GM23338 (cell line): ENCODE measurements around the gene ENOX1.

Source experiments
- CREB1 ChIP-seq: fragments of 250-450 bp; sonication (Bioruptor Pico); IDR thresholded peaks from 2 replicates; pipeline ENCODE4 v1.5.0; 2020; ENCODE audit warnings: low read depth, mild to moderate bottlenecking, moderate library complexity
- CTCF ChIP-seq, 2 experiments: fragments of 200-600 bp in 1 of 2; sonication (generic) in 1 of 2; conservative IDR thresholded peaks; 2 replicates each; pipeline versions ENCODE4 v1.5.1 to v1.6.1; 2016 to 2017; ENCODE audit warnings: antibody characterized with exemption in 2 of 2, low read depth in 2 of 2, mild to moderate bottlenecking in 2 of 2, moderate library complexity in 1 of 2
- ETS1 ChIP-seq: IDR thresholded peaks from 2 replicates; pipeline ENCODE4 v1.6.1; 2016; ENCODE audit warnings: antibody characterized with exemption
- EZH2 ChIP-seq: fragments of 200-600 bp; sonication (generic); IDR thresholded peaks from one replicate; pipeline ENCODE4 v1.8.0; 2017; ENCODE audit warnings: antibody characterized with exemption, mild to moderate bottlenecking, low read depth; ENCODE audit not compliant: unreplicated experiment
- EZH2phosphoT487 ChIP-seq: fragments of 200-600 bp; sonication (generic); IDR thresholded peaks from one replicate; pipeline ENCODE4 v1.8.1; 2018; ENCODE audit warnings: antibody characterized with exemption; ENCODE audit not compliant: unreplicated experiment
- JUNB ChIP-seq: IDR thresholded peaks from one replicate; pipeline ENCODE4 v1.6.1; 2016; ENCODE audit warnings: antibody characterized with exemption; ENCODE audit not compliant: unreplicated experiment
- NANOG ChIP-seq: IDR thresholded peaks from 2 replicates; pipeline ENCODE4 v1.6.1; 2016; ENCODE audit warnings: antibody characterized with exemption, borderline replicate concordance
- POLR2AphosphoS5 ChIP-seq: IDR thresholded peaks from 2 replicates; pipeline ENCODE4 v1.6.1; 2016; ENCODE audit warnings: antibody characterized with exemption, low read depth
- REST ChIP-seq: IDR thresholded peaks from one replicate; pipeline ENCODE4 v1.6.1; 2018; ENCODE audit warnings: antibody characterized with exemption; ENCODE audit not compliant: unreplicated experiment
- ZNF114 ChIP-seq: fragments of 250-450 bp; sonication (Bioruptor Pico); IDR thresholded peaks from 2 replicates; pipeline ENCODE4 v1.5.0; 2020; ENCODE audit warnings: mild to moderate bottlenecking, moderate library complexity
- ZNF331 ChIP-seq: fragments of 250-450 bp; sonication (Bioruptor Pico); IDR thresholded peaks from 2 replicates; pipeline ENCODE4 v1.5.0; 2020; ENCODE audit warnings: low read depth, mild to moderate bottlenecking, moderate library complexity

GRCh38 chr13:43482641-43483040, 304.1 kb downstream of the ENOX1 start:
- TF ChIP-seq CTCF (conservative IDR thresholded peaks at IDR 0.05; ENCODE audit: low read depth in 2 of 2) (no peak), EZH2phosphoT487 (no peak), ETS1 (no peak), REST (no peak), ZNF331 (CRISPR knock-in tag) (no peak), POLR2AphosphoS5 (no peak), EZH2 (no peak), CREB1 (CRISPR knock-in tag) (no peak), ZNF114 (CRISPR knock-in tag) (no peak), NANOG (no peak), JUNB (no peak)
